ENCODE measurements around the gene TMEM179.

DNA sequence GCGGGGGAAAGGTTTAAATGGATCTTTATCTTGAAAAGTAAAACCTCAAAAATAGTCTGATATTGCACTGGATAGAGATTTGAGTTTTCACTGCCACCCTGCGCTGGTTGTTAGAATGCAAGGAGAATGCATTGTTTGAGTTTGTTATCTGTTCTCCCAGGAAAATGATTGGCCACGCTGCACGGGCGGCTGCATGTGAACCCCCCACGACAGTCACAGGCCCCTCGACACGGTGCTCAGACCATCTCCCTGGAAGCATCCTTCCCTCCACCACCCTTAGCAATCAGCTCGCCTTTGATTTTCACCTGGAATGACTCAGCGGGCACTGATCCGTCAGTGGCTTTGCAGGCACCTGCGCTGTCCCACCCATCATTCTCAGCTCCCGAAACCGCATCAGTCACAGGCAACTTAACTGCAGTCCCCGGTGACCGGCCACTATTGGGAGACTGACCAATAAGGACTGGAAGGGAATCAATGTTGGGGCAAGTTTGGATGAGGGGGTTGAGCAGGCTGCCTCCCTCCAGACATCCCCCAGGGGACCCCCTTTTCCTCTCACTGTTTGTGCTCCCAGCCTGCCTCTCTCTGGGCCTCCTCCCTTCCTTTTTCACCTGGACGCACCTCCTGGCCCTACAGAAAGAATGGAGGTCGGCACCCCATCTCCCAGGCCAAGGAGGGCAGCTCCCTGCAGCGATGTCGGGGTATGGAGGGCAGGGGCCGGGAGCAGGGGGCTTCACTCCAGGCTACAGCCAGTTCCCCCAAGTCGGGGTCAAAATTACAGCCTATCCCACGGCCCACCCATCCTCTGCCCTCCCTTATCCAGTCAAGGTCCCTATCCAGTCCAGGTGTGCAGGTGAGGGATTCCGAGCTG is 53.5 kb downstream of the TMEM179 start:
- TF ChIP-seq POLR2AphosphoS5 (IDR thresholded peaks at IDR 0.05; ENCODE audit: low read depth, low read length) (no peak), TAF1 (IDR thresholded peaks at IDR 0.05; ENCODE audit: borderline replicate concordance, insufficient read depth, low read length) (no peak)
- TF ChIP-seq, protein P1, sequence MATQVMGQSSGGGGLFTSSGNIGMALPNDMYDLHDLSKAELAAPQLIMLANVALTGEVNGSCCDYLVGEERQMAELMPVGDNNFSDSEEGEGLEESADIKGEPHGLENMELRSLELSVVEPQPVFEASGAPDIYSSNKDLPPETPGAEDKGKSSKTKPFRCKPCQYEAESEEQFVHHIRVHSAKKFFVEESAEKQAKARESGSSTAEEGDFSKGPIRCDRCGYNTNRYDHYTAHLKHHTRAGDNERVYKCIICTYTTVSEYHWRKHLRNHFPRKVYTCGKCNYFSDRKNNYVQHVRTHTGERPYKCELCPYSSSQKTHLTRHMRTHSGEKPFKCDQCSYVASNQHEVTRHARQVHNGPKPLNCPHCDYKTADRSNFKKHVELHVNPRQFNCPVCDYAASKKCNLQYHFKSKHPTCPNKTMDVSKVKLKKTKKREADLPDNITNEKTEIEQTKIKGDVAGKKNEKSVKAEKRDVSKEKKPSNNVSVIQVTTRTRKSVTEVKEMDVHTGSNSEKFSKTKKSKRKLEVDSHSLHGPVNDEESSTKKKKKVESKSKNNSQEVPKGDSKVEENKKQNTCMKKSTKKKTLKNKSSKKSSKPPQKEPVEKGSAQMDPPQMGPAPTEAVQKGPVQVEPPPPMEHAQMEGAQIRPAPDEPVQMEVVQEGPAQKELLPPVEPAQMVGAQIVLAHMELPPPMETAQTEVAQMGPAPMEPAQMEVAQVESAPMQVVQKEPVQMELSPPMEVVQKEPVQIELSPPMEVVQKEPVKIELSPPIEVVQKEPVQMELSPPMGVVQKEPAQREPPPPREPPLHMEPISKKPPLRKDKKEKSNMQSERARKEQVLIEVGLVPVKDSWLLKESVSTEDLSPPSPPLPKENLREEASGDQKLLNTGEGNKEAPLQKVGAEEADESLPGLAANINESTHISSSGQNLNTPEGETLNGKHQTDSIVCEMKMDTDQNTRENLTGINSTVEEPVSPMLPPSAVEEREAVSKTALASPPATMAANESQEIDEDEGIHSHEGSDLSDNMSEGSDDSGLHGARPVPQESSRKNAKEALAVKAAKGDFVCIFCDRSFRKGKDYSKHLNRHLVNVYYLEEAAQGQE (IDR thresholded peaks at IDR 0.05; ENCODE audit: insufficient read depth in 1 of 2, low read depth in 2 of 2, low read length in 2 of 2): no peak
